GM21360 (cell line): ENCODE results near the gene ELOVL5.
"Not testable (repeated sequence)": the region's sequence is repeated elsewhere in the genome, so short reads cannot be mapped to it uniquely, and the experiment has no call there.

Experiments used
- ATAC-seq: cut with Tn5 transposase; IDR thresholded peaks from one replicate; pipeline ENCODE4 v1.9.1; 2021; ENCODE audit warnings: mild to moderate bottlenecking, moderate library complexity; ENCODE audit not compliant: unreplicated experiment

The ELOVL5 gene, protein sequence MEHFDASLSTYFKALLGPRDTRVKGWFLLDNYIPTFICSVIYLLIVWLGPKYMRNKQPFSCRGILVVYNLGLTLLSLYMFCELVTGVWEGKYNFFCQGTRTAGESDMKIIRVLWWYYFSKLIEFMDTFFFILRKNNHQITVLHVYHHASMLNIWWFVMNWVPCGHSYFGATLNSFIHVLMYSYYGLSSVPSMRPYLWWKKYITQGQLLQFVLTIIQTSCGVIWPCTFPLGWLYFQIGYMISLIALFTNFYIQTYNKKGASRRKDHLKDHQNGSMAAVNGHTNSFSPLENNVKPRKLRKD

DNA sequence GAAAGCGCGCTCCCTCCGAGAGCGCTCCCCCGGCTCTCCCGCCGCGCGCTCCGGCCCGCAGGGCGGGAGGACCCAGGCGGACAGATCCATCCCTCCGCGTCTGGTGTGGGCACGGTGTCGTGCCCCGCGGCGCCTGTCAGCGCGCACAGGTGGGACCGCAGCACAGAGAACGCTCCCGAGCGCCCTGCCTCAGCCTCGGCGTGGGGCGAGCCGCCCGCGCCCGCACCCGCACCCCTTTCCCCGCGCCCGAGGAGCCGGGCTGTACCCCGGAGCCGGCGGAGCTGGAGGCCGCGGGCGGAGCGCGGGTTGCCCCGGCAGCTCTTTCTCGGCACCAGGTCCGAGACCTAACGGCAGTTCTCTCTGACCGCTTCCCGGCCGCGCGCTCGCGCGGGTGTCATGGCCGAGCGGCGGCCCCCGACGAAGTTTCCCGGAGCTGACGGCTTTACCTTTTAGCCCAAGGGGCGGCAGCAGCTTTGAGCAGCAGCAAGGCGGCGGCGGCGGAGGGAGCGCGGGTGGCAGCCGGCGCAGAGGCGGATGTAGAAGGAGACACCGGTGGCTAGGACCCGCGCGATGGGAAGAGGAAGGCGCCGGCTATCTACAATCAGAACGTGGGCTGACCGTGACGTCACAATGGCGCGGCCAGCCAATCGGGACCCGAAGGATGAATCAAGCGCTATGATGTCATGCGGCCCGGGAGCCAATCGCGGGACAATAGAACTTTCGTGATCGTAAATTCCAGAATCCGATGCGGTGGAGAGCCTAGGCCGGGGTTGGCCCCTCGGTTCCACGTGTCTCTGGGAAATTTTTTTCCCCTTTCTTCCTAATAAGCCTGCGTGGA is at the start of gene ELOVL5:
ELOVL5 (minus strand) TSS at position 580 of the 838 bp plus-strand sequence. CDS start 53,251 bp downstream, outside the sequence.
- peak; percentile 72 for ATAC-seq

DNA sequence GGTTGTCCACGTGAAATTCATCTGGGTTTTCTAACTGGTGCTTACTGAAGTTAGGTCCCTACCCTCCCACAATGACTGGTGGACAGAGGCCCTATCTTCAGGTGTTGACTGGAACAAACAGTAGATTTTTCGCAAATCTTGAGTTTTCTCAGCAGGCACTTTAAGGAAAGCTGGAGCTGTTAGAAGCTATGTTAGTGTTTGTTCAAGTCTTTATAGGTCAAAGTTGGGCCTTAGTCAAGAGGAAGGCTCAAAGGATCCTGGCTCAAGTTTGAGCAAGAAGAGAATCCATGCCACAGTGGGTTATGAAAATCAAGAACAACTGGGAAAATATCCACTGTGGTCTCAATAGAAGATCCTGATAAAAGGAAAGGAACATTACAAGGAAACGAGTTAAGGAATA is 48.5 kb upstream of the ELOVL5 start:
- no peak for ATAC-seq

DNA sequence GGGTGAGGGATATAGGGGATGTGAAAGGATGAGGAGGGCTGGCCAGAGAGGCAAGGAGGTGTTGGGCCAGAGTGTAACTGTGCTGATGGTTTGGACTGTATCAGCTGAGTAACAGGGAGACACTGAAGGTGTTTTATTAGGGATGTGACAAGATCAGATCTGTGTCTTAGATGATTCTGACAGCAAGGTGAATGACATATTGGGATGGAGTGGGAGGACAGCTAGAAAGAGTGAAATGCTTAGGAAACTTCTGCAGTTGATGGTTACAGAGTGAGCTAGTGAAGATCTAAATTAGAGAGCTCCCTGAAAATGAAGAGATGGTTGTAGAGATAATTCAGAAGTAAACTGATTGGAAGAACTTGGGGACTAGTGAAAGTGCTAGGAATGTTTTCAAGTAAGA is 47.2 kb upstream of the ELOVL5 start:
- ATAC-seq = no peak

DNA sequence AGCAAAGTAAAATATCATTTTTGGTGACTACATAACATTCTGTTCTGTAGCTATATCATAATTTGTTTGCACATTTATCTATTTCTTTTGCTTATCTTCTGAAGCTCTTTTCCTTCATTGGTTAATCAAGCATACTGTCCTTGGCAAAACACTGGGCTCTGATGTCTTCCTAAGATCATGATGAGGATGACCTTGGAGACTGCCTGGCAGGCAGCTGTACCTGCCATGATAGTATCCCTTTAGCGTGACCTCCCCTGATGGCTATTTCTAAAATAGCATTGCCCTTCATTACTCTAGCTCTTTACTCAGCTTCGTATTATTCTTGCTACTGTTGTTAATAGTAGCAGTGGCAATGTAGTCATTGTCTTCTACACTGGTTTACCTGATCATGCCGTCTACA is 46.0 kb upstream of the ELOVL5 start:
- ATAC-seq = no peak

DNA sequence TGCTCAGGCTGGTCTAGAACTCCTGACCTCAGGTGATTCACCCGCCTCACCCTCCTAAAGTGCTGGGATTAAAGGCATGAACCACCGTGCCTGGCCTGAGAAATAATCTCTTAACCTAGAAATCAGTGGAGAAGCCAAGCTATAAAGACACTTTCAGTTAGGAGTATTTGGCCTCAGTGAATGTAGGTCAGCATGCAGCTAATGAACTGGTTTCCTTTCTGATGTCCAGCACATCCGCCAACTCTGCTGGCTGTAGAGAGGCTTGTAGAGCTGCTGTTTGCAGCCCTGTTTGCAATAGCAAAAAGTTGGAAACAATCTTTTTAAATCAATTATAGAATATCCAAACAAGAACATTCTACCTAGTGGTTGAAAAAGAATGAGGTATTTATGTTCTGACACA is 42.4 kb upstream of the ELOVL5 start:
- no peak for ATAC-seq

DNA sequence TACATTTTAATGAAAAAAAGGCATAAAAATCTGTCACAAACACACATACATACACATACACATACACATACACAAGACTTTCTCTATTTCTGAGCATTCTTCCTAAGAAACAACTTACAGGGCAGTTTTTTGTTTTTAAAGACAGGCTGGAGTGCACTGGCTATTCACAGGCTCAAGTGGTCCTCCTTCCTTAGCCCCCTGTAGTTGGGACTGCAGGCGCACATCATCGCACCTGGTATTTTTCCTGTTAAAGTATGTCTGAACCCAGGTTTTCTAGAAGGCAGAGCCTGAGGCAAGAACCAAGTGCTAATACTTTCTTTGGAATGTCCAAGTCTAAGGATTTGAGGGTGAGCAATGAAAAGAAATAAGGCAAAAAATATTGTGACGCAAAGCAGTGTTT is 41.3 kb upstream of the ELOVL5 start:
- ATAC-seq = no peak

DNA sequence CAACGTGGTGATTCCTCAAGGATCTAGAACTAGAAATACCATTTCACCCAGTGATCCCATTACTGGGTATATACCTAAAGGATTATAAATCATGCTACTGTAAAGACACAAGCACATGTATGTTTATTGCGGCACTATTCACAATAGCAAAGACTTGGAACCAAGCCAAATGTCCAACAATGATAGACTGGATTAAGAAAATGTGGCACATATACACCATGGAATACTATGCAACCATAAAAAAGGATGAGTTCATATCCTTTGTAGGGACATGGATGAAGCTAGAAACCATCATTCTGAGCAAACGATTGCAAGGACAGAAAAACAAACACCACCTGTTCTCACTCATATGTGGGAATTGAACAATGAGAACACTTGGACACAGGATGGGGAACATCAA is 39.9 kb upstream of the ELOVL5 start:
- ATAC-seq = not testable (repeated sequence)

DNA sequence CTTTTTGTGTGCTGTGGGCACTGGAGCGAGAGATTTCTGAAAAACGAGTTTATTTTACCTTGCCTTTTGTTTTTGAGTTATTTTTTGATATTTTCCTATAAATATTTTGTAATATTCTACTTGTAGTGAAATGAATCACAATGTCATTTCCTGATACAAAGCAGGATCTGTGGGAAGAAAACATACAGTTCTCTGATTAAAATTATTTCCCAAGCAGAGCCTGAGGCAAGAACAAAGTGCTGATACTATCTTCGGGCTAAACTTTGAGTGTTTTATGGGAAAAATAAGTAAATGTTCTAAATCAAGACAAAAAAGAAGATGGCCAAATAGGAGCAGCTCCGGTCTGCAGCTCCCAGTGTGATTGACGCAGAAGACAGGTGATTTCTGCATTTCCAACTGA is 33.7 kb upstream of the ELOVL5 start:
- no peak for ATAC-seq

DNA sequence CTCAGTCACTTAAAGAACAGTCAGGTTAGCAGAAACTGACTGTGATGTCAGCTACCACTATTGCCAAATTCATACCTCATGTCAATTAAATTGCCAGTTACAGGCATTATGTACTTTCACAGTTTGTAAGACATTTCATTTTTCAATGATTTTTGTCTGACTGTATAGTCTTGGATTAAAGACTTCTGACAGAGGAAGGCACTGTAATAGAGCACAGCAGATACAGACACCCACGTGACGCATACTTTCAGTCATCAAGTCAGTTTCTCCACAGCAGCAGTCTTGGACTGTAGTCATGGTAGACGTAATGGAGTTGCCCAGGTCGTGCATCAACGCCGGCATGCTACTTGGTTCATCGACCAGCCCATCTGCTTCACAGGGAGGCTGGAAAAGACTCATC is 29.5 kb upstream of the ELOVL5 start:
- no peak for ATAC-seq

DNA sequence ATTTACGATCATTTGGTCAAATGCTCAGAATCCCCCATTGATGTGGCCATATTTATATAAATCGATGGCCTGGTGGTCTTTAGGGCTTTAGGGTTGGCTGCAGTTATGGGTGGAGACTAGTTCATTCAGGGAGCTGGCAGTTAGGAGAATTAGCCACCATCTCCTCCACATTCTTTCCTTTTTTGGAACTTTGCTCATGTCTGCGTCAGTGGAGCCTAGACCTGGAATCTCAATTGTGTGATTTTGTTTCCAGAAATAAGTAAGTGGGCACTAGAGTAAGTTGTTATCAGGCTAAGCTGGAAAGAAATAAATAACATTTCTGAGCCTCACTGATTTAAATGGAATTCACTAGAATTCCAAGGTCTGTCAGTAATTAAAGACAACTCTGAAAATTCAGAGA is 29.0 kb upstream of the ELOVL5 start:
- ATAC-seq = no peak

DNA sequence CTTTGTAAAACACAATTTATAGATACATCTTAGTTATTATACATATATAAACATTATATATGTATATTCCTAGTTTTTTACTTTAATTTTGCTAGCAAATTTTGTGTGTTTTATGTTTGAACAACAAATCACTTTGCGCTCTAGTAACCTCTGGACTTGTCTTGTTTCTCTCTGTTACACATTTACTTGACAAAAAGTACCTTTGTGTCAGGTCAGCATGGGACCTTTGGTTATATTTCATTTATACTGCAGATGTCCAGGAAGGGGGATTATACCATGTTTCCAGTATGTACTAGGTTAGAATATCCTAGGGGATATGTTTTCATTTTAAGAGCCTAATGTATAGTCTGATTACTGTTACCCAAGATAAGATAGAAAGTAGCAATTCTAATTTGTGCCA is 28.5 kb upstream of the ELOVL5 start:
- ATAC-seq = no peak

DNA sequence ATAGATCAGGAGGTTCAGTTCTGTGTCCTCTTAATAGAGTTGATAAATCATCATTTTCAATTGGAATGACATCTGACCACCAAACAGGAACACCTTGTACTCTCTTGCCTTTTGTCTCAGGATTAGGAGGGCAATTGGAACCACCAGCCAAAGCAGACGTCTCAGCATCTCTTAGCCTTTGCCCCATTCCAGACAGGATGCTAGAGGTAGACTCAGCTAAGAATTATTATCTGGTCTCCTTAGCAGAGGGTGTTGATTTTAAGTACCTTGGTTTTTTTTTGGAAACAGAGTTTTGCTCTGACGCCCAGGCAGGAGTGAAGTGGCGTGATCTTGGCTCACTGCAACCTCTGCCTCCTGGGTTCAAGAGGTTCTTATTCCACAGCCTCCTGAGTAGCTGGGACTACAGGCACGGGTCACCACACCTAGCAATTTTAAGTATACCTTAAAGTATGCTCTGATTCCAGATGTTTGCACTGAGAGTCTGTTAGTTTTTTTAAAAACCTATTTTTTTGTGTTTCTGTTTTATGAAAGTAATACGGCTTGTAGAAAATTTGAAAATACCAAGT is 28.0 kb upstream of the ELOVL5 start:
- no peak for ATAC-seq

DNA sequence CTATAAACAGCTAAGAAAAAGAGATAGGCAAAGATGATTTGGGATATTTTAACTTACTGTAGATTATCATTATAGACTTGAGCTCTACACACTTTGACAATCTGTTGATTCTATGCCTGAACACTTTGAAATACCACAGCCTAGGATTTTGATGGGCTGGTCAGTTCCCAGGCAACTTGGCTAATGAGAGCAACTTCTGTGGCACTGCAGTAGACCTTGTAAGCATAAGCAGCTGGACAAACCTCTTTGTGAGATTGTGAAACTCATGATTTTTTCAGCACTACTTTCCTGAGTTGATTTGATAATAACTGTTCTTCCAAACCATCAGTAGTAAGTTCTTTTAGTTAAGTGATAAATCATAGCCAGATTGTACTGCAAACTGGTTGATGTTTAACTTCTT is 27.1 kb upstream of the ELOVL5 start:
- no peak for ATAC-seq

DNA sequence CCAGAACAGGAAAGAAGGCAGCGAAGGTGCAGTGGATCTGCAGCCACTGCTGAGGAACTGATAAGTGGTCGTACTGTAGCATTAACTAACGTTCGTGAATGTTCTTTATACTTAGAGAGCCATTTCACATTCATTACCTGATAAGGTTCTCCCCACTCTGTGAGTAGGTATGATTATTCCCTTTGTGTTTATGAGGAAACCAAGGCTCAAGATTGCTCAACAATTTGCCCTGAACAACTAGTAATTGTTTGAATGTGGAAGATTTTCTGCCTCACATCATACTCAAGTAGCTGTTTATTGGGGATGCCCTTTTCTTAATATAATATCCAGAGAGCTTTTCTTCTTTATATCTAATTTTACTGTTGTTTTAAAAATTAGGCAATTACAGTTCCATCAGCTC is 24.9 kb upstream of the ELOVL5 start:
- ATAC-seq = no peak

DNA sequence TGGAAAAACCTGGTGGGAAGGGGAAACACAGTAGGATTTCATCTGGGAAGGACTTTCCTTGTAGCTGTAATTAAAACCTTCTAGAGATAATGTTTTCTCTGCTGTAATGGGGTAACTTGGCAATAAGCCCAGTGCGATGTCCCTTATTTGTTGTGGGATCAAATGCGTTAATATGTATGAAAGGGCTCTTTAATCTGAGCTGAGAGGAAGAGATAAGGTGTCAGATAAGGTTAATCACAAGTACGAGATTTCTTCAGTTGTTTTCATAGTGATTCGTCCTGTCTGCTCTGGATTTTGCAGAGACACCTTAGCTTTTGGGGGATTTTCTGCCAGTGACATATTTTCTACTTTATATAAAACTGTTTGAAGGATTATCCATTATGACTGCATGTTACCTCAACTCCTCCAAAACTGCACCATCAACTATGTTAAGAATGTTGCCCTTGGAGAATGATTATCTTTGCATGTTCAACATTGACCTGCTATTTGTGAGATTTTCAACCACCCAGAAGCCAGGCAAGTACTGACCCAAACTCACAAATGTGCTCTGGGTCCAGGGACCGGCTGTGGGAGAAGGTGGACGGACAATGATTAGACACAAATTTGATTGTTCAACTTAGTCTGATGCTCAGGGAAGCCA is 21.2 kb upstream of the ELOVL5 start:
- ATAC-seq = no peak

DNA sequence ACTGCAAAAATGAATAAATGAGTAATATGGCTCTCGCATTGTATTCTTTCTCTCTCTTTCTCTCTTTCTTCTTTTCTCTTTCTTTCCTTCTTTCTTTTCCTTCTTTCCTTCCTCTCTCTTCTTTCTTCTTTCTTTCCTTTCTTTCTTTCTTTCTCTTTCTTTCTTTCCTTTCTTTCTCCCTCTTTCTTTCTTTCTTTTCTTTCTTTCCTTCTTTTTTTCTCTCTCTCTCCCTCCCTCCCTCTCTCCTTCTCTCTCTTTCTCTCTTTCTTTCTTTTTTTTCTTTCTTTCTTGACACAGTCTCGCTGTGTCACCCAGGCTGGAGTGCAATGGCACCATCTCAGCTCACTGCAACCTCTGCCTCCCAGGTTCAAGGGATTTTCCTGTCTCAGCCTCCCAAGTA is 20.3 kb upstream of the ELOVL5 start:
- ATAC-seq = no peak

DNA sequence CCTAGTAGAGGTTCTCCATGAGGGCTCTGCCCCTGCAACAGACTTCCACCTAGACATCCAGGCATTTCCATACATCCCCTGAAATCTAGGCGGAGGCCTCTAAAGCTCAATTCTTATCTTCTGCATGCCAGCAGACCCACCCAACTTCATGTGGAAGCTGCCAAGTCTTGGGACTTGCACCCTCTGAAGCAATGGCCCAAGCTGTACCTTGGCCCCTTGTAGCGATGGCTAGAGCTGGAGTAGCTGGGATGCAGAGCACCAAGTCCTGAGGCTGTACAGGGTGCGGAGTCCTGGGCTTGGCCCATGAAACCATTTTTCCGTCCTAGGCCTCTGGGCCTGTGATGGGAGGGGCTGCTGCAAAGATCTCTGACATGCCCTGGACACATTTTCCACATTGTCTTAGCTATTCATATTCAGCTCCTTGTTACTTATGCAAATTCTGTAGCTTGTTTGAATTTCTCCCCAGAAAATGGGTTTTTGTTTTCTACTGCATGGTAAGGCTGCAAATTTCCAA is 17.4 kb upstream of the ELOVL5 start:
- no peak for ATAC-seq

DNA sequence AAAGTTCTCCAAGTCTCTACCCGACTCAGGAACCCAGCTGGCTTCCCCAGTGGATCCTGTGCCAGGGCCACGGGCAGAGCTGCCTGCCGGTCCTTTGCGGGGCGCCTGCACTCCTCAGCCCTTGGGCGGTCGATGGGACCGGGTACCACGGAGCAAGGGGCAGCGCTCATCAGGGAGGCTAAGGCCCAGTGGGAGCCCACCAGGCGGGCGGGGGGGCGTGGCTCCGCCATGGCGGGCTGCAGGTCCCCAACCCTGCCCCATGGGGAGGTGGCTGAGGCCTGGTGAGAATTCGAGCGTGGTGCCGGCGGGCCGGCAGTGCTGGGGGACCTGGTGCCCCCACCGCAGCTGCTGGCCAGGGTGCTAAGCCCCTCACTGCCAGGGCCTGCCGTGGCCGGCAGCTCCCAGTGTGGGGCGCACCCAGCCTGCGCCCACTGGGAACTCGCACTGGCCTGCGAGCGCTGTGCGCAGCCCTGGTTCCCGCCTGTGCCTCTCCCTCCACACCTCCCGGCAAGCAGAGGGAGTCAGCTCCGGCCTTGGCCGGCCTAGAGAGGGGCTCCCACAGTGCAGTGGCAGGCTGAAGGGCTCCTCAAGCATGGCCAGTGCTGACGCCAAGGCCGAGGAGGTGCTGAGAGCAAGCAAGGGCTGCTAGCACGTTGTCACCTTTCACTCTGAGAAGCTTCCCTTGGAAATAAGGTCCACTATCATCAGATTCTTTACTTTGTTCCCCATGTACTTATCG is 14.8 kb upstream of the ELOVL5 start:
- no peak for ATAC-seq

DNA sequence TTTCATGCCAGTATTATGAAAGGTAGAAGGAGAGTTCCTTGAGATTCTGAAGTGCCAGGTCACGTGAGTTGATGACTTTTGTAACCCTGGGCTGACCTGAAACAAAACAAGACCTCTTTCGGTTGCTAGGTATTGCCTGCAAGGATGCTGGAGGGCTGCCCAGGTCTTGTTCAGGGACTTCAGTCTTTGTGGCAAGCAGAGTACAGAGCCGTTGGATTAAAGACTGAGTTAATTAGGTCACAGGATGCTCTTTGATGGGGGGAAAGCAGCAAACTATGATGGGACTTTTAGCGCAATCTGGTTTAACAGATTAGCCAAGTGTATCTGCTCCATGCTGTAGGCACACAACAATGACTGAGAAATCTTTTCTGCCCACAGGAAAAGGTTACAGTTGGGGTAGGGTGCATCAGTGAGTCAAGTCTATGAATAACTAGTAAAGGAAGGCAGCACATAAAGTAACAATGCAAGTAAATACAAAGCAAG is 12.8 kb upstream of the ELOVL5 start:
- no peak for ATAC-seq

DNA sequence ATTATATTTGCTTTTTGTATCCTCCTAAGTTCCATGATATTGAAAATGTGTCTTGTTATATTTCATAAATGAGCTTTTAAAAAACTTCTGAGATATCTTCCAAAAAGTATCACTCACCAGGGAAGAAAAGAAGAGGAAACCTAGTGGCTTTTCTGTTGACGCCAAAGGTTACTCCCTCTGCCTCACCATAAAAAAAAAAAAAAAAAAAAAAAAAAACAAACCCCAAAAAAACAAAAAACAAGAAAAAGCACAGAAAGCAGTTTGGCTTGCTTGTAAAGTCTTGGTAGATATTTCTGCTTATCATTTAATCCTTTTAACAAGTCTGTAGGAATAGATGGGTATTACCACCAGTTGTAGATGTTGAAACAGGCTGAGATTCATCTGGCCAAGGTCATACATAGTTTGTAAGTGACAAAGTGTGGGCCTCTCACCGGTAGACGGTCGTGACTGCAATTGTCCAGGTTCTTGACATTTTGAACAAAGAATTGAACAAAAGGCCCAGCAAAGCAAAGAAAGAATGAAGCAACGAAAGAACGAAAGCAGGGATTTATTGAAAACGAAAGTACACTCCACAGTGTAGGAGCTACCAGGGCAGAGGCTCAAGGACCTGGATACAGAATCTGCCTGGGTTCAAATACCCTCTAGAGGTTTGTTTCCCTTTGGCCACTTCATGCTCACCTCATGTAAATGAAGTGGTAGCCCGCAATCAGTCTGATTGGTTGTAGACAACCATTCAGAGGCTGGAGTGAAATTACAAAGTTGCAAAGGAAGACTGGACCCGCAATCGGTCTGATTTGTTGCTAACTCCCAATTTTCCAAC is 11.6 kb upstream of the ELOVL5 start:
- no peak for ATAC-seq
